PC-9 (cell line): Measurements from ENCODE around the gene SPIRE2. TPM values are rescaled to one million over a fixed set of nuclear protein-coding genes. Genes with fewer than 3 reads are reported as not detected.

Experiments
- BruUV-seq: library from RNA; stranded (reverse); fragments of 400-500 nt; replicated peaks from 2 replicates; lab custom pipeline; 2021; lab: Mats Ljungman, UMichigan
- CTCF ChIA-PET: fragments of 300-600 bp; sonication (Branson Sonifier 250); formaldehyde crosslinking; loops from one replicate; lab custom pipeline; 2022; ENCODE audit warnings: antibody characterized with exemption; lab: Charles Lee
- POLR2A ChIA-PET: fragments of 300-600 bp; sonication (Branson Sonifier 250); formaldehyde crosslinking; loops from one replicate; lab custom pipeline; 2022; ENCODE audit warnings: antibody characterized with exemption; ENCODE audit not compliant: unreplicated experiment; lab: Charles Lee
- DNase-seq, 2 experiments: peaks; one replicate each; pipeline versions ENCODE4 v3.0.0 to v3.0.0-alpha.2; 2015 to 2022; ENCODE audit warnings: mixed read lengths in 1 of 2
- H2AFZ ChIP-seq: fragments of 200-600 bp; sonication (generic); 2 replicates; pipeline ENCODE4 v1.8.1; 2017; ENCODE audit warnings: antibody characterized with exemption
- H3F3A ChIP-seq: fragments of 200-600 bp; sonication (generic); 2 replicates; pipeline ENCODE4 v1.8.1; 2017; ENCODE audit warnings: antibody characterized with exemption, mild to moderate bottlenecking, low read depth; ENCODE audit not compliant: insufficient read depth
- H3K27ac ChIP-seq: fragments of 200-600 bp; sonication (generic); 2 replicates; pipeline ENCODE4 v1.6.1; 2016; ENCODE audit warnings: mixed run types
- H3K27me3 ChIP-seq: fragments of 200-600 bp; sonication (generic); 2 replicates; pipeline ENCODE4 v1.6.1; 2016; ENCODE audit warnings: low read depth, mixed run types; ENCODE audit not compliant: insufficient read depth
- H3K36me3 ChIP-seq: fragments of 200-600 bp; sonication (generic); 2 replicates; pipeline ENCODE4 v1.6.1; 2016; ENCODE audit warnings: low read depth, mixed run types
- H3K4me1 ChIP-seq: fragments of 200-600 bp; sonication (generic); replicated peaks from 2 replicates; pipeline ENCODE4 v1.6.1; 2016; ENCODE audit warnings: mixed run types; ENCODE audit not compliant: insufficient read depth
- H3K4me2 ChIP-seq: fragments of 200-600 bp; sonication (generic); 2 replicates; pipeline ENCODE4 v1.6.1; 2017; ENCODE audit warnings: mixed run types
- H3K4me3 ChIP-seq: fragments of 200-600 bp; sonication (generic); 2 replicates; pipeline ENCODE4 v1.6.1; 2016; ENCODE audit warnings: mixed run types
- H3K79me2 ChIP-seq: fragments of 200-600 bp; sonication (generic); 2 replicates; pipeline ENCODE4 v1.6.1; 2017; ENCODE audit warnings: low read depth, mixed run types
- H3K9me2 ChIP-seq: fragments of 200-600 bp; sonication (generic); 2 replicates; pipeline ENCODE4 v1.8.1; 2017; ENCODE audit warnings: mild to moderate bottlenecking; ENCODE audit not compliant: insufficient read depth
- H3K9me3 ChIP-seq: fragments of 200-600 bp; sonication (generic); 2 replicates; pipeline ENCODE4 v1.8.1; 2016; ENCODE audit warnings: low read depth; ENCODE audit not compliant: insufficient read depth
- H4K20me1 ChIP-seq: fragments of 200-600 bp; sonication (generic); 2 replicates; pipeline ENCODE4 v1.8.1; 2017; ENCODE audit not compliant: insufficient read depth
- CTCF ChIP-seq: fragments of 200-600 bp; sonication (generic); conservative IDR thresholded peaks from 2 replicates; pipeline ENCODE4 v1.6.1; 2017; ENCODE audit warnings: mixed run types, antibody characterized with exemption, mild to moderate bottlenecking, moderate library complexity
- EZH2 ChIP-seq: fragments of 200-600 bp; sonication (generic); IDR thresholded peaks from 2 replicates; pipeline ENCODE4 v1.8.0; 2017; ENCODE audit warnings: antibody characterized with exemption, low read depth
- intact Hi-C: fragments of 100-400 bp; cut with micrococcal nuclease; formaldehyde crosslinking; loops from one replicate; pipeline ENCODE4 v1.10.0; 2022; ENCODE audit not compliant: unreplicated experiment
- total RNA-seq: library from RNA; stranded (reverse); gene quantifications from 2 replicates; pipeline ENCODE4 v1.2.3, GENCODE V29; 2021

SPIRE2 gene
- total RNA-seq, 1 experiment from 2014 or later: 34.5 TPM

DNA sequence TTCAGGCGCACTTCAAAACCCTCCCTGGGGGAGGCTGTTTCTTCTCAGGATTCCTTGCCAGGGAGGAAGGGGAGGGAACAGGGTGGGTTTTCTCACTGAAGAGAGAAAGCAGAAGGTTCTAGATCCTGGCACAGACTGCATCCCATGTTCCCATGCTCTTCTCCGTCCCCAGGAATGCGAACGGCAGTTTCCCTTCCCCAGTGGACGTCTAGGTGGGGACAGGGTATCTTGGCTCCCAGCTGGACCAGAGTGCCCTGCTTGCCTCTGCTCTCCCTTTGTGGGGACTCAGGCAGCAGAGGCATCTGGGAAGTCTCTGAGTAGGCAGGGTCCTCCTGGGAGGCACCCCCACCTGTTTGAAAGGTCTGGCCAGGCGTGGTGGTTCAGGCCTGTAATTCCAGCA lies 42.2 kb downstream of the SPIRE2 start:
- Histone ChIP-seq H4K20me1 (peaks cover 13% of the 10 kb centered on the region), H3K27me3 (no peaks in the 10 kb centered on the region), H3K9me2 (no peaks in the 10 kb centered on the region), H3K4me2 (no peak overlapping the region), H3K4me3 (no peak overlapping the region), H3K4me1 (peaks cover 11% of the 10 kb centered on the region), H3K9me3 (no peaks in the 10 kb centered on the region; the same call in 1 of the 2 replicates), H3K79me2 (peaks cover 13% of the 10 kb centered on the region), H3F3A (peaks cover 34% of the 10 kb centered on the region; the same call in 1 of the 2 replicates), H3K36me3 (0 out of 2 replicates have a peak, but pooled peaks cover 9% of the 10 kb centered on the region), H2AFZ (no peak overlapping the region), H3K27ac (no peak overlapping the region)
- BruUV-seq: no TSS peak
- CTCF ChIA-PET: no interaction called here
- POLR2A ChIA-PET: no interaction called here
- TF ChIP-seq CTCF (no peak), EZH2 (no peak)
- DNase-seq: no peak
- intact Hi-C loops: no loop called here

DNA sequence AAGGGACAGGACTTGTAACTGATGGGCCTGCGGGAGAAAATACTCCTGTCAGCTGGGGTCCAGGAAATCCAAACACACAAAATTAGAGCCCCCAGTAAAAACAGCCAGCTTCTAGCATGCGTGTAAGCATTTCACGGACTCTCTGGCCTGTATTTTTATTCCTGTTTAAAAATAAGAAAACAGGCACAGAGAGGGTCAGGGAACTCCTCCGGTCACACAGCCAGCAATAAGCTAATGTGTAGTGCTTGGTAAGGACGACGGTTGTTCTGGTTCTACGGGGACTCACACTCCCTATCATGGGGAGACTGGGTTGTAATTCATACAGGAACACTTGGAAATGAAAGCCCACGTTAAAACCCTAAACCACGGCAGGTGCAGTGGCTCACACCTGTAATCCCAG lies 43.6 kb downstream of the SPIRE2 start:
- no TSS peak for BruUV-seq
- Histone ChIP-seq H3K4me2 (peak overlapping the region; percentile 89), H3K36me3 (peaks cover 15% of the 10 kb centered on the region; the same call in 1 of the 2 replicates)

More for the DNA sequence above, 43.6 kb downstream of the SPIRE2 start:
- no peak for TF ChIP-seq EZH2
- no peak for TF ChIP-seq CTCF
- H3K9me3 ChIP-seq: no peaks in the 10 kb centered on the region; the same call in 1 of the 2 replicates
- intact Hi-C loops: no loop called here
- no peak for DNase-seq
- H3K4me3 ChIP-seq: no peak overlapping the region; the same call in 1 of the 2 replicates
- CTCF ChIA-PET: no interaction called here
- H2AFZ ChIP-seq: no peak overlapping the region
- H3K27ac ChIP-seq: no peak overlapping the region
- no peaks in the 10 kb centered on the region for H3K9me2 ChIP-seq
- POLR2A ChIA-PET: no interaction called here
- H3K4me1 ChIP-seq: peaks cover 11% of the 10 kb centered on the region
- peaks cover 28% of the 10 kb centered on the region for H3K79me2 ChIP-seq
- peaks cover 27% of the 10 kb centered on the region for H4K20me1 ChIP-seq
- no peaks in the 10 kb centered on the region for H3K27me3 ChIP-seq
- peaks cover 32% of the 10 kb centered on the region; the same call in 1 of the 2 replicates for H3F3A ChIP-seq
